H1 (cell line): Measurements from ENCODE around the gene PLCL1. TPM values are rescaled to one million over a fixed set of nuclear protein-coding genes. Genes with fewer than 3 reads are reported as not detected.

Experiments
- CTCF ChIA-PET: fragments of 300-600 bp; sonication (Branson Sonifier 250); formaldehyde crosslinking; loops from one replicate; lab custom pipeline; 2021; ENCODE audit not compliant: partially characterized antibody; lab: Charles Lee
- POLR2A ChIA-PET: fragments of 300-600 bp; sonication (Branson Sonifier 250); formaldehyde crosslinking; loops from one replicate; lab custom pipeline; 2021; ENCODE audit warnings: inconsistent platforms; ENCODE audit not compliant: partially characterized antibody; lab: Charles Lee
- DNase-seq, 2 experiments: peaks; one replicate each; pipeline versions ENCODE4 v3.0.0 to v3.0.0-alpha.2; 2010 to 2022; ENCODE audit warnings: low spot score in 2 of 2, low read depth in 1 of 2, mixed read lengths in 1 of 2
- FAIRE-seq: peaks from 2 replicates; lab custom pipeline; 2011; peaks lifted over from hg19 to GRCh38; lab: Jason Lieb, UNC
- H2AFZ ChIP-seq: 2 replicates; pipeline ENCODE4 v1.8.1; 2012; ENCODE audit warnings: low read length, inconsistent platforms
- H2AK5ac ChIP-seq: 2 replicates; pipeline ENCODE4 v1.6.1; 2013; ENCODE audit warnings: low read depth, low read length
- H2BK120ac ChIP-seq: replicated peaks from 2 replicates; pipeline ENCODE3; 2013; ENCODE audit warnings: low read depth, low read length, inconsistent platforms
- H2BK12ac ChIP-seq: 2 replicates; pipeline ENCODE4 v1.6.1; 2013; ENCODE audit warnings: low read depth, low read length
- H2BK15ac ChIP-seq: 2 replicates; pipeline ENCODE4 v1.6.1; 2013; ENCODE audit warnings: low read length
- H2BK20ac ChIP-seq: 2 replicates; pipeline ENCODE4 v1.6.1; 2013; ENCODE audit warnings: low read length
- H2BK5ac ChIP-seq: 2 replicates; pipeline ENCODE4 v1.6.1; 2013; ENCODE audit warnings: low read depth, low read length
- H3K14ac ChIP-seq: 2 replicates; pipeline ENCODE4 v1.6.1; 2013; ENCODE audit warnings: inconsistent platforms; ENCODE audit not compliant: insufficient read length
- H3K18ac ChIP-seq: 2 replicates; pipeline ENCODE4 v1.6.1; 2013; ENCODE audit warnings: low read length; ENCODE audit errors: extremely low read depth
- H3K23ac ChIP-seq: 2 replicates; pipeline ENCODE4 v1.6.1; 2013; ENCODE audit warnings: inconsistent platforms; ENCODE audit not compliant: insufficient read length
- H3K23me2 ChIP-seq: 2 replicates; pipeline ENCODE4 v1.6.1; 2013; ENCODE audit warnings: low read depth, low read length
- H3K27ac ChIP-seq: 2 replicates; pipeline ENCODE4 v1.6.1; 2011; ENCODE audit warnings: low read depth, low read length, inconsistent platforms
- H3K27me3 ChIP-seq, 4 experiments: replicated peaks in 1 of 4; 1 replicate in 1 of 4; 2 replicates in 3 of 4; pipeline versions ENCODE4 v1.6.1 to v1.8.1; 2011 to 2013; ENCODE audit warnings: low read length in 3 of 4, mild to moderate bottlenecking in 3 of 4, inconsistent platforms in 2 of 4, mixed read lengths in 2 of 4, moderate library complexity in 1 of 4; ENCODE audit not compliant: control insufficient read depth in 3 of 4, insufficient read depth in 3 of 4; ENCODE audit errors: extremely low read depth in 1 of 4
- H3K36me3 ChIP-seq, 4 experiments: 2 replicates each; pipeline versions ENCODE4 v1.6.1 to v1.8.1; 2011 to 2013; ENCODE audit warnings: mild to moderate bottlenecking in 4 of 4, low read length in 3 of 4, moderate library complexity in 2 of 4, control low read depth in 1 of 4, inconsistent platforms in 1 of 4; ENCODE audit not compliant: insufficient read depth in 4 of 4, control insufficient read depth in 2 of 4
- H3K4ac ChIP-seq: replicated peaks from 2 replicates; pipeline ENCODE3; 2013; ENCODE audit warnings: low read length, low read depth, mixed read lengths, inconsistent platforms; ENCODE audit not compliant: insufficient read length
- H3K4me1 ChIP-seq, 4 experiments: replicated peaks in 1 of 4; 1 replicate in 1 of 4; 2 replicates in 3 of 4; pipeline versions ENCODE4 v1.6.1 to v1.8.1; 2011 to 2013; ENCODE audit warnings: low read length in 3 of 4, inconsistent platforms in 2 of 4, mixed read lengths in 1 of 4; ENCODE audit not compliant: insufficient read depth in 4 of 4, control insufficient read depth in 3 of 4
- H3K4me2 ChIP-seq, 2 experiments: 2 replicates each; pipeline versions ENCODE4 v1.6.1 to v1.8.1; 2011 to 2013; ENCODE audit warnings: low read depth in 2 of 2, low read length in 2 of 2, control low read depth in 1 of 2, inconsistent platforms in 1 of 2, mild to moderate bottlenecking in 1 of 2; ENCODE audit not compliant: insufficient read depth in 1 of 2
- H3K4me3 ChIP-seq, 4 experiments: fragments of 200-600, 300-600 bp in 1 of 4; sonication (generic), shearing (Covaris generic), sonication (Bioruptor Twin) in 1 of 4; 2 replicates each; pipeline versions ENCODE4 v1.5.1 to v1.8.1; 2011 to 2016; ENCODE audit warnings: low read length in 4 of 4, low read depth in 3 of 4, control low read depth in 2 of 4, inconsistent platforms in 2 of 4, mild to moderate bottlenecking in 2 of 4, mixed read lengths in 1 of 4, moderate library complexity in 1 of 4; ENCODE audit not compliant: insufficient read depth in 2 of 4; ENCODE audit errors: extremely low read depth in 1 of 4
- H3K56ac ChIP-seq: replicated peaks from 2 replicates; pipeline ENCODE3; 2013; ENCODE audit warnings: low read depth, mild to moderate bottlenecking, mixed read lengths, low read length, inconsistent platforms; ENCODE audit not compliant: insufficient read length
- H3K79me1 ChIP-seq: 2 replicates; pipeline ENCODE4 v1.6.1; 2013; ENCODE audit warnings: low read depth, low read length, control low read depth
- H3K79me2 ChIP-seq, 2 experiments: 2 replicates each; pipeline versions ENCODE4 v1.6.1 to v1.8.1; 2012 to 2013; ENCODE audit warnings: low read length in 2 of 2, mild to moderate bottlenecking in 2 of 2, inconsistent platforms in 1 of 2; ENCODE audit not compliant: insufficient read depth in 2 of 2, control insufficient read depth in 1 of 2
- H3K9ac ChIP-seq, 4 experiments: replicated peaks in 1 of 4; 1 replicate in 1 of 4; 2 replicates in 3 of 4; pipeline versions ENCODE4 v1.6.1 to v1.8.1; 2011 to 2013; ENCODE audit warnings: low read depth in 3 of 4, low read length in 3 of 4, control low read depth in 2 of 4, mild to moderate bottlenecking in 2 of 4, moderate library complexity in 2 of 4, inconsistent platforms in 1 of 4; ENCODE audit errors: extremely low read depth in 1 of 4
- H3K9me3 ChIP-seq, 2 experiments: 2 replicates each; pipeline versions ENCODE4 v1.6.1 to v1.8.1; 2012 to 2013; ENCODE audit warnings: mild to moderate bottlenecking in 2 of 2, moderate library complexity in 2 of 2, control low read depth in 1 of 2, inconsistent platforms in 1 of 2, low read depth in 1 of 2, low read length in 1 of 2, mixed read lengths in 1 of 2; ENCODE audit not compliant: insufficient read depth in 2 of 2
- H4K20me1 ChIP-seq, 2 experiments: replicated peaks in 1 of 2; 2 replicates each; pipeline versions ENCODE3 to v1.8.1; 2011 to 2013; ENCODE audit warnings: inconsistent platforms in 2 of 2, low read length in 2 of 2, mild to moderate bottlenecking in 1 of 2; ENCODE audit not compliant: insufficient read depth in 2 of 2, control insufficient read depth in 1 of 2
- H4K5ac ChIP-seq: 2 replicates; pipeline ENCODE4 v1.6.1; 2013; ENCODE audit warnings: low read length, low read depth, mixed read lengths, inconsistent platforms; ENCODE audit not compliant: insufficient read length
- H4K8ac ChIP-seq: 2 replicates; pipeline ENCODE4 v1.8.0; 2013; ENCODE audit warnings: mild to moderate bottlenecking, moderate library complexity, low read length, inconsistent platforms; ENCODE audit not compliant: insufficient read depth; ENCODE audit errors: extremely low read depth
- H4K91ac ChIP-seq: replicated peaks from 2 replicates; pipeline ENCODE3; 2013; ENCODE audit warnings: low read length, mixed read lengths, inconsistent platforms; ENCODE audit not compliant: insufficient read length
- CHD1 ChIP-seq: IDR thresholded peaks from 2 replicates; pipeline ENCODE4 v1.6.1; 2012; ENCODE audit warnings: low read depth, low read length, improper control_type of control experiment
- SIRT6 ChIP-seq: IDR thresholded peaks from one replicate; pipeline ENCODE4 v1.7.1; 2012; ENCODE audit warnings: low read length, inconsistent platforms
- WGBS, 2 experiments: shearing (Covaris generic) in 1 of 2; methylation state at CpG; one replicate each; pipeline versions ENCODE4 v1.1.6 to v1.1.7; 2013 to 2015; ENCODE audit warnings: low lambda C conversion rate in 2 of 2, mixed read lengths in 2 of 2, inconsistent platforms in 1 of 2, low coverage in 1 of 2, missing lambda C conversion rate in 1 of 2; ENCODE audit not compliant: insufficient replicate concordance in 2 of 2, insufficient coverage in 1 of 2, insufficient read length in 1 of 2; ENCODE audit errors: extremely low coverage in 1 of 2, missing lambda C conversion rate in 1 of 2; 5-methylcytosine and 5-hydroxymethylcytosine counted together
- polyA plus RNA-seq, 7 experiments: library from polyadenylated mRNA; depleted of rRNA in 3 of 7; stranded (reverse) in 5 of 7; unstranded in 2 of 7; fragments of >200 nt in 5 of 7; fragments of 200-250 nt in 2 of 7; gene quantifications; 1 replicate in 5 of 7; 2 replicates in 1 of 7; 4 replicates in 1 of 7; pipeline versions ENCODE4 v1.2.1 to v1.2.3, GENCODE V29; 2011 to 2013; ENCODE audit warnings: missing spikeins in 2 of 7, mixed read lengths in 2 of 7
- total RNA-seq: library from RNA; stranded (reverse); fragmentation: NEBNext Ultra II Directional; extraction: Animal tissue kit (Norgen Biotek cat#: 25700); gene quantifications from 2 replicates; pipeline ENCODE4 v1.2.1, GENCODE V29; 2021

Gene PLCL1
- total and polyA plus RNA-seq, 2 of the 8 experiments (the other 6 are each of a cell fraction or from before 2014, with no cell fraction given) = not detected

DNA sequence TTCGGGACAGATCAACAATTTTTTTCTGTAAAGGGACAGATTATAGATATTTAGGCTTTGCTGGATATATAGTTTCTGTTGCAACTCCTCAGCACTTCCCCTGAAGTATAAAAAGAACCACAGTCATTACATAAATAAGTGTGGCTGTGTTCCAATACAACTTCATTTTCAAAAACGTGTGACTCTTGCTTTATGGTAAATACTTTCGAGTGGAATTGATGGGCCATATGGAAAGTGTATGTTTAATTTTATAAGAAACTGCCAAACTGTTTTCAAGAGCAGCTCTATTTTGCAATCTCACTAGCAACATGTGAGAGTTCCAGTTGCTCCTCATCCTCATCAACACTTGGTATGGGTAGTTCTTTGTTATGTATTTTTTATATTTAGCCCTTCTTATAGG, 370.9 kb downstream of the PLCL1 start:
- H3K27ac ChIP-seq = no peak overlapping the region
- no peak overlapping the region for H3K18ac ChIP-seq
- no peak overlapping the region for H4K91ac ChIP-seq
- ChIA-PET POLR2A (no interaction called here), CTCF (interaction anchor here (1.7 kb wide), 1 partner anchor 134 kb away, joined by 3 read pairs; no protein-coding TSS in a partner anchor)
- no peak overlapping the region for H3K23ac ChIP-seq
- H2BK12ac ChIP-seq = no peak overlapping the region
- no peak overlapping the region for H3K4me2 ChIP-seq
- H3K14ac ChIP-seq = no peak overlapping the region
- no peaks in the 10 kb centered on the region for H3K23me2 ChIP-seq
- no peaks in the 10 kb centered on the region for H3K27me3 ChIP-seq
- H2BK120ac ChIP-seq = no peak overlapping the region
- no peak overlapping the region for H3K4me3 ChIP-seq
- no peaks in the 10 kb centered on the region for H3K79me1 ChIP-seq
- no peak overlapping the region for H3K4ac ChIP-seq
- H4K20me1 ChIP-seq = no peaks in the 10 kb centered on the region
- no peaks in the 10 kb centered on the region for H3K4me1 ChIP-seq
- H3K56ac ChIP-seq = no peak overlapping the region
- 80% methylated on average over 3 of the region's 3 CpGs; no CpG with 5 or more reads in 1 of the 2 experiments for WGBS, 2 experiments
- H4K8ac ChIP-seq = no peak overlapping the region
- DNase-seq (no peak), FAIRE-seq (no peak)
- no peak overlapping the region for H2AK5ac ChIP-seq
- H3K9ac ChIP-seq = no peak overlapping the region
- H3K36me3 ChIP-seq = no peaks in the 10 kb centered on the region
- H3K79me2 ChIP-seq = no peaks in the 10 kb centered on the region
- H2AFZ ChIP-seq = no peak overlapping the region
- H4K5ac ChIP-seq = no peak overlapping the region
- H2BK15ac ChIP-seq = no peak overlapping the region
- H2BK20ac ChIP-seq = no peak overlapping the region
- H3K9me3 ChIP-seq = no peaks in the 10 kb centered on the region
- no peak overlapping the region for H2BK5ac ChIP-seq
- no peak for TF ChIP-seq SIRT6
- no peak for TF ChIP-seq CHD1
